Measurements from ENCODE around the gene TMEM72. TPM values are rescaled to one million over a fixed set of nuclear protein-coding genes. Genes with fewer than 3 reads are reported as not detected.

Gene TMEM72
- polyA plus RNA-seq, 3 donors = not detected

- H3K4me2 ChIP-seq (replicated peaks; ENCODE audit: extremely low read depth, low read length, poor library complexity, severe bottlenecking) = peak overlapping the region; percentile 4
- Mint-ChIP-seq H3K27ac (peak overlapping the region; percentile 77 to 89 (median 86)), H3K27me3 (ENCODE audit: low read depth in 3 of 3) (peaks cover 0 to 4% (median 0%) of the 10 kb centered on the region in 3 donors), H3K4me1 (peaks cover 56% of the 10 kb centered on the region), H3K4me3 (peak overlapping the region; percentile 48 to 49), H3K9me3 (peaks cover 8 to 24% (median 12%) of the 10 kb centered on the region in 7 donors), H3K36me3 (peaks cover 3 to 10% of the 10 kb centered on the region in 2 donors)
- no CpG with 5 or more reads among the region's 2 CpGs for WGBS (ENCODE audit: insufficient coverage)
- intact Hi-C loops (cut with micrococcal nuclease) = loop anchor here (1.0 to 2.0 kb wide), 2 partner anchors 9 to 17 kb away; no protein-coding TSS in a partner anchor
- peaks cover 18% of the 10 kb centered on the region for H3K79me2 ChIP-seq (ENCODE audit: insufficient read depth, low read length)
- no peak overlapping the region for H3K9ac ChIP-seq (ENCODE audit: insufficient read depth, low read length, poor library complexity, severe bottlenecking)
- H3K27ac ChIP-seq (ENCODE audit: low read depth in 1 of 2, low read length in 2 of 2) = peak overlapping the region; percentile 11 to 50
- H3K9me3 ChIP-seq (replicated peaks in 1 of 2; ENCODE audit: control insufficient read depth in 1 of 2, insufficient read depth in 1 of 2, low read length in 2 of 2) = peaks cover 0 to 6% of the 10 kb centered on the region in 2 donors
- no peak for TF ChIP-seq CTCF (IDR thresholded peaks at IDR 0.05)
- H4K20me1 ChIP-seq (ENCODE audit: insufficient read depth, low read length) = peaks cover 30% of the 10 kb centered on the region
- H3K4me1 ChIP-seq (ENCODE audit: control insufficient read depth in 1 of 2, insufficient read depth in 2 of 2, low read length in 2 of 2) = peaks cover 52 to 58% of the 10 kb centered on the region in 2 donors
- peak; percentile 61 to 75 (median 62) for DNase-seq
- H3K36me3 ChIP-seq (replicated peaks in 1 of 2; ENCODE audit: control insufficient read depth in 1 of 2, insufficient read depth in 2 of 2, low read length in 2 of 2) = peaks cover 0 to 4% of the 10 kb centered on the region in 2 donors
- no peaks in the 10 kb centered on the region for H3K27me3 ChIP-seq (ENCODE audit: control insufficient read depth in 2 of 2, insufficient read depth in 2 of 2, low read length in 2 of 2)
- peak overlapping the region in 1 of 3 experiments; percentile 30 for H3K4me3 ChIP-seq (replicated peaks in 1 of 3; ENCODE audit: low read depth in 2 of 3, low read length in 3 of 3)
- H2AFZ ChIP-seq (ENCODE audit: insufficient read depth, low read depth, low read length, poor library complexity, severe bottlenecking) = no peak overlapping the region
Measured at GRCh38 chr10:44946205-44946604, 35.1 kb downstream of the TMEM72 start.

- Histone ChIP-seq H3K4me1 (ENCODE audit: control insufficient read depth in 1 of 2, insufficient read depth in 2 of 2, low read length in 2 of 2) (peaks cover 52 to 59% of the 10 kb centered on the region in 2 donors), H4K20me1 (ENCODE audit: insufficient read depth, low read length) (peaks cover 30% of the 10 kb centered on the region), H3K9ac (ENCODE audit: insufficient read depth, low read length, poor library complexity, severe bottlenecking) (no peak overlapping the region), H3K4me3 (replicated peaks in 1 of 3; ENCODE audit: low read depth in 2 of 3, low read length in 3 of 3) (peak overlapping the region in 1 of 3 experiments; percentile 38), H2AFZ (ENCODE audit: insufficient read depth, low read depth, low read length, poor library complexity, severe bottlenecking) (no peak overlapping the region), H3K79me2 (ENCODE audit: insufficient read depth, low read length) (peaks cover 30% of the 10 kb centered on the region), H3K27me3 (ENCODE audit: control insufficient read depth in 2 of 2, insufficient read depth in 2 of 2, low read length in 2 of 2) (no peaks in the 10 kb centered on the region), H3K27ac (ENCODE audit: low read depth in 1 of 2, low read length in 2 of 2) (peak overlapping the region; percentile 66 to 76), H3K36me3 (replicated peaks in 1 of 2; ENCODE audit: control insufficient read depth in 1 of 2, insufficient read depth in 2 of 2, low read length in 2 of 2) (peaks cover 0 to 16% of the 10 kb centered on the region in 2 donors), H3K4me2 (replicated peaks; ENCODE audit: extremely low read depth, low read length, poor library complexity, severe bottlenecking) (peak overlapping the region; percentile 57), H3K9me3 (replicated peaks in 1 of 2; ENCODE audit: control insufficient read depth in 1 of 2, insufficient read depth in 1 of 2, low read length in 2 of 2) (peaks cover 0 to 6% of the 10 kb centered on the region in 2 donors)
- intact Hi-C loops (cut with micrococcal nuclease) = loop anchor here in 1 of 2 donors (2.0 kb wide), 1 partner anchor 15 kb away; no protein-coding TSS in a partner anchor
- DNase-seq = peak; percentile 77 to 96 (median 83)
- WGBS (ENCODE audit: insufficient coverage) = 35% methylated on average over 6 of the region's 6 CpGs
- Mint-ChIP-seq H3K4me1 (peaks cover 60% of the 10 kb centered on the region), H3K27ac (peak overlapping the region; percentile 69 to 93 (median 89)), H3K4me3 (peak overlapping the region in 1 of 2 donors; percentile 69), H3K27me3 (ENCODE audit: low read depth in 3 of 3) (peaks cover 0 to 4% (median 0%) of the 10 kb centered on the region in 3 donors), H3K9me3 (peaks cover 6 to 13% (median 10%) of the 10 kb centered on the region in 7 donors), H3K36me3 (peaks cover 14 to 21% of the 10 kb centered on the region in 2 donors)
- no peak for TF ChIP-seq CTCF (IDR thresholded peaks at IDR 0.05)
Measured at GRCh38 chr10:44947371-44948152, 36.4 kb downstream of the TMEM72 start.

All from CD14-positive monocyte (primary cell).